ENCODE measurements around the gene DGCR6L.
"Not testable (repeated sequence)": the region's sequence is repeated elsewhere in the genome, so short reads cannot be mapped to it uniquely, and the experiment has no call there.

GRCh38 chr22:20313306-20314077 lies 6.4 kb downstream of the DGCR6L start:
- TF ChIP-seq CTCF (IDR thresholded peaks at IDR 0.05); NFYB (CRISPR knock-in tag; conservative IDR thresholded peaks at IDR 0.05; ENCODE audit: low read depth); ATF3 (CRISPR knock-in tag; conservative IDR thresholded peaks at IDR 0.05); TEAD4 (CRISPR knock-in tag; IDR thresholded peaks at IDR 0.05); IRF2 (CRISPR knock-in tag; IDR thresholded peaks at IDR 0.05; ENCODE audit: borderline replicate concordance, low read depth); MAX (CRISPR knock-in tag; IDR thresholded peaks at IDR 0.05); ZBTB43 (CRISPR knock-in tag; IDR thresholded peaks at IDR 0.05); NFE2L1 (CRISPR knock-in tag; IDR thresholded peaks at IDR 0.05): not testable (repeated sequence)

Data from WTC11 (cell line).